GM19455 (cell line): Measurements from ENCODE around the gene USP6.
"Not testable (repeated sequence)": the region's sequence is repeated elsewhere in the genome, so short reads cannot be mapped to it uniquely, and the experiment has no call there.

ENCODE experiments used
- ATAC-seq: cut with Tn5 transposase; IDR thresholded peaks from one replicate; pipeline ENCODE4 v1.9.1; 2021; ENCODE audit not compliant: unreplicated experiment

Gene USP6

GRCh38 chr17:5121186-5121841 is 5.5 kb downstream of the USP6 start:
- no peak for ATAC-seq

GRCh38 chr17:5122056-5122455 is 6.2 kb downstream of the USP6 start:
- ATAC-seq = not testable (repeated sequence)

GRCh38 chr17:5122586-5123342 is 6.9 kb downstream of the USP6 start:
- no peak for ATAC-seq

GRCh38 chr17:5123343-5124124 is 7.7 kb downstream of the USP6 start:
- ATAC-seq = no peak

- not testable (repeated sequence) for ATAC-seq
These were observed 8.4 kb downstream of the USP6 start for GRCh38 chr17:5124125-5124760.

- not testable (repeated sequence) for ATAC-seq
These were observed 9.1 kb downstream of the USP6 start for GRCh38 chr17:5124896-5125295.

GRCh38 chr17:5126719-5127488 is 11.1 kb downstream of the USP6 start:
- no peak for ATAC-seq

- ATAC-seq = no peak
These were observed 12.1 kb downstream of the USP6 start for GRCh38 chr17:5127910-5128309.

- ATAC-seq = not testable (repeated sequence)
These were observed 12.6 kb downstream of the USP6 start for GRCh38 chr17:5128387-5128786.

- no peak for ATAC-seq
These were observed 13.2 kb downstream of the USP6 start for GRCh38 chr17:5128905-5129535.

GRCh38 chr17:5129770-5130169 is 13.9 kb downstream of the USP6 start:
- not testable (repeated sequence) for ATAC-seq

- not testable (repeated sequence) for ATAC-seq
These were observed 14.4 kb downstream of the USP6 start for GRCh38 chr17:5130261-5130660.

GRCh38 chr17:5130687-5131086 is 14.9 kb downstream of the USP6 start:
- not testable (repeated sequence) for ATAC-seq

GRCh38 chr17:5131146-5131715 is 15.4 kb downstream of the USP6 start:
- ATAC-seq = no peak

- not testable (repeated sequence) for ATAC-seq
These were observed 16.1 kb downstream of the USP6 start for GRCh38 chr17:5131799-5132502.

- not testable (repeated sequence) for ATAC-seq
These were observed 16.8 kb downstream of the USP6 start for GRCh38 chr17:5132503-5133225.

GRCh38 chr17:5133311-5133710 is 17.5 kb downstream of the USP6 start:
- ATAC-seq = no peak

GRCh38 chr17:5133961-5134360 is 18.1 kb downstream of the USP6 start:
- ATAC-seq = not testable (repeated sequence)
